ENCODE data around the gene KCNJ2.

KCNJ2 gene

DNA sequence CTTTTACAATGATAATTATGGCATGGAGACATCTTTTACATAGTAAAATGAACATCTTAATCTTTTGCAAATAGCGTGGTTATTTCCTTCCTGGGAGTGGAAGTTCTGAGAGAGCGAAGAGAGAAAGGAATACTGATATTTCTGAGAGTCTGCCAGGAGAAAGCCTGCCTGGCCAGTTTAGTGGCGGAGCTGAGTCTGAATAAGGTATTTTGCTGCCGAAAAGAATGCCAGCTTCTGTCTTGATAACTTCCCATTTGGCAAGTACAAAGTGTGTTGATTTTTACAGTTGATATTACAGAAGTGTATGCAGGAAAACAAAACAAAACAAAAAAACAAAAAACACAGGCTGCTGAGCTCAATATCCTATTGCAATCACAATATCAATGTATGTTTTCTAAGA, 55.9 kb downstream of the KCNJ2 start:
- no peak overlapping the region for H3K4me3 ChIP-seq (replicated peaks; ENCODE audit: low read depth, low read length)
- DNase-seq (ENCODE audit: extremely low read depth, low read depth): no peak
- TF ChIP-seq CTCF (IDR thresholded peaks at IDR 0.05; ENCODE audit: low read depth, low read length, missing control alignments): no peak

Measured in HFF-Myc (cell line).